BJ (cell line): ENCODE results near the gene ANAPC4. TPM values are rescaled to one million over a fixed set of nuclear protein-coding genes. Genes with fewer than 3 reads are reported as not detected.

Experiments
- CTCF ChIA-PET: fragments of 350-600 bp; formaldehyde crosslinking; extraction: SDS; loops from one replicate; lab custom pipeline; 2021; ENCODE audit warnings: antibody characterized with exemption, inconsistent platforms; lab: Yijun Ruan, JAX
- POLR2A ChIA-PET: fragments of 300-600 bp; sonication (Branson Sonifier 250); formaldehyde crosslinking; extraction: SDS; loops from one replicate; lab custom pipeline; 2021; ENCODE audit warnings: antibody characterized with exemption; lab: Charles Lee
- DNase-seq: peaks from one replicate; pipeline ENCODE4 v3.0.0-alpha.2; 2011; ENCODE audit warnings: low read depth
- H3K27me3 ChIP-seq: 2 replicates; pipeline ENCODE4 v1.6.0; 2011; ENCODE audit warnings: low read length; ENCODE audit not compliant: control insufficient read depth, insufficient read depth
- H3K36me3 ChIP-seq: 2 replicates; pipeline ENCODE4 v1.5.1; 2011; ENCODE audit warnings: low read length; ENCODE audit not compliant: control insufficient read depth, insufficient read depth
- H3K4me3 ChIP-seq: 2 replicates; pipeline ENCODE4 v1.5.1; 2011; ENCODE audit warnings: low read depth, mild to moderate bottlenecking, control low read depth, low read length
- polyA plus RNA-seq: library from polyadenylated mRNA; depleted of rRNA; stranded (reverse); fragments of >200 nt; gene quantifications from 2 replicates; pipeline ENCODE4 v1.2.3, GENCODE V29; 2011
- TF ChIP-seq, protein P1 (sequence below): IDR thresholded peaks from 2 replicates; pipeline ENCODE4 v1.5.1; 2011; ENCODE audit warnings: low read depth, mild to moderate bottlenecking, control low read depth, inconsistent platforms, low read length, moderate library complexity; ENCODE audit not compliant: insufficient read depth

Gene ANAPC4
- polyA plus RNA-seq, 1 experiment, result 7.0 TPM

DNA sequence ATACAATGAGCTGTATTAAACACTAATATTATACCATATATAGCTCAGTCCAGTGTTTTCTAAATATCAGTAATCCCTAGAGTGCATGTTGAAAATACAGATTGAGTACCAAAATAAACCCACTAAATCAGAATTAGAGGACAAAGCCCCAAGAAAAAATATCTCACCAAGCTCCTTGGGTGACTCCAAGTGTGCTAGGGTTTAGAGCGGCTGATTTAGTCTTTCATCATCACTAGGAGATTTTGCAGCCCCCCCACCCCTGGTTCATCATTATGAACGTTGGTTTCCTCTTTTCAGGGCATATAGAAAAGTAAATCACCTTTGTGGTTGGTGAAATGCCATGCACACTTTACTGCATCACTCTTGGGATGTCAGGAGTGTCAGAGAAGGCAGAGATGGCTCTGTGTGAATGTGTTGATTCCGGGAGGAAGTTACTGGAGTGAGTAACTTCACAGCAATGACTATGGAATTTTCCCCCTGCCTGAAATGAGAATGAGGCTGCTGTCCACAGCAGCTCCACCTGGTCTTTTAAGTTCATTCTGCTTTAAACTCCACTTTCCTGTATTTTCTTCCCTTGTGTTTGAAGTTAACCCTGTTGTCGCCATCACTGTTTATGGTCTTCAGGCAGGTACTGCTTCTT is 25.2 kb upstream of the ANAPC4 start:
- TF ChIP-seq, protein P1, sequence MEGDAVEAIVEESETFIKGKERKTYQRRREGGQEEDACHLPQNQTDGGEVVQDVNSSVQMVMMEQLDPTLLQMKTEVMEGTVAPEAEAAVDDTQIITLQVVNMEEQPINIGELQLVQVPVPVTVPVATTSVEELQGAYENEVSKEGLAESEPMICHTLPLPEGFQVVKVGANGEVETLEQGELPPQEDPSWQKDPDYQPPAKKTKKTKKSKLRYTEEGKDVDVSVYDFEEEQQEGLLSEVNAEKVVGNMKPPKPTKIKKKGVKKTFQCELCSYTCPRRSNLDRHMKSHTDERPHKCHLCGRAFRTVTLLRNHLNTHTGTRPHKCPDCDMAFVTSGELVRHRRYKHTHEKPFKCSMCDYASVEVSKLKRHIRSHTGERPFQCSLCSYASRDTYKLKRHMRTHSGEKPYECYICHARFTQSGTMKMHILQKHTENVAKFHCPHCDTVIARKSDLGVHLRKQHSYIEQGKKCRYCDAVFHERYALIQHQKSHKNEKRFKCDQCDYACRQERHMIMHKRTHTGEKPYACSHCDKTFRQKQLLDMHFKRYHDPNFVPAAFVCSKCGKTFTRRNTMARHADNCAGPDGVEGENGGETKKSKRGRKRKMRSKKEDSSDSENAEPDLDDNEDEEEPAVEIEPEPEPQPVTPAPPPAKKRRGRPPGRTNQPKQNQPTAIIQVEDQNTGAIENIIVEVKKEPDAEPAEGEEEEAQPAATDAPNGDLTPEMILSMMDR, result no peak
- no peak overlapping the region for H3K4me3 ChIP-seq
- DNase-seq, result no peak
- CTCF ChIA-PET, result interaction anchor here (0.6 to 2.1 kb wide), 3 partner anchors 14 to 460 kb away, joined by 5 to 21 read pairs (median 9); partner anchors contain the start of gene ZCCHC4
- no peaks in the 10 kb centered on the region for H3K36me3 ChIP-seq
- no peaks in the 10 kb centered on the region for H3K27me3 ChIP-seq
- POLR2A ChIA-PET, result interaction anchor here (0.6 kb wide), 1 partner anchor 795 kb away, joined by 3 read pairs; no protein-coding TSS in a partner anchor

DNA sequence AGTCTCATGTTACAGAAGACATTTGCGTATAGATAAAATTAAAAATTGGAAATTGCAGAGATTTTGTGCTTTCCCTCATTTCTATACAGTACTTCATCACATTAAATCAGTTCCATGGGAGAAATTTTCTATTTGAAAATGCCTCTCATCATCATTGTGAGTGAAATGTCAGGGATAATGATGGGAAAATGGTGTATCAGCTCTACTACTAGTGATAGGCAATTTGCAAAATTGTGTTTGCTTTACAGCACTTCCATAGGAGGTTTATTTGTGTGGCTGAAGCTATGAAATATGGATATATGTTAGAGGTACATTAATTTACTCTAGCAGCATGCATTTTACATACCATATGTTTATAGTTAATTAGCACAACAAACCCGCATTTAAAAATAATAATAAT is 21.0 kb upstream of the ANAPC4 start:
- TF ChIP-seq, protein P1, result no peak
- POLR2A ChIA-PET, result no interaction called here
- Histone ChIP-seq H3K27me3 (no peaks in the 10 kb centered on the region), H3K4me3 (no peak overlapping the region), H3K36me3 (no peaks in the 10 kb centered on the region)
- CTCF ChIA-PET, result interaction anchor here (0.8 to 4.6 kb wide), 2 partner anchors 10 to 57 kb away, joined by 3 to 28 read pairs; no protein-coding TSS in a partner anchor
- DNase-seq, result no peak

DNA sequence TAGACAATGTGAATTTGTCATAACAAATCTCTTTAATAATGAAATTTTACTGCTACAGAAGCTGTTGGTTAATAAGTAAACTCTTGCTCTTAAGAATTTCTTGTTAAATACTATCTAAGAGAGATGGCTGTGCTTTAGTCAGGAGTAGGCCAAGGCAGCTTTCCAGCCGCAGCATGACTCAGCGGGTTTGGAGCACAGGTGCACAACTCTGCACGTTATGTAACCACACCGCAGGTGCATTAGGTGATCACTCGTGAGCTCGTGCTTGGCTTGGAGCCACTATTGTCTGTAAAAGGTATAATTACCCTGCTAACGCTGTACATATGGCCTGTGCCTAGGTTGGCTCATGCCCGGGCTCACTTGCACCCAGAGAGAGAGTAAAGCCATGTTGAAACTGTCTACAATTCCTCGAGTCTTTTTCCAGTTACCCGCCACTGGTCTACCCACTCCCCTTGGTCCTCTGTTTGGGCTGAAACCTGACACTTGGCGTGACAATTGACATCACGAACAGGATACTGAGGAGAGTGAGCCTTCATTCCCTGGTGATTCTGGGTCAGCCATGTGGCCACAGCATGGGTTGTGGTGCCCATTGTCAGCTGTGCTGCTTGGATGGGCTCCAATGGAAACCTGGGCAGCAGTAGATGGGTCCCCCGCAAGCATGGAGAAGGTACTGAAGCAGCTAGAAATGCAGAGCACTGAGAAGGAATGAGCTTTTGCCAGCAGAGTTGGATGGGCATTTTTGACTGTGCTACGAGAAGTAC is 18.4 kb upstream of the ANAPC4 start:
- Histone ChIP-seq H3K4me3 (no peak overlapping the region), H3K27me3 (no peaks in the 10 kb centered on the region), H3K36me3 (no peaks in the 10 kb centered on the region)
- ChIA-PET CTCF (interaction anchor here (4.6 kb wide), 1 partner anchor 8 kb away, joined by 28 read pairs; no protein-coding TSS in a partner anchor), POLR2A (interaction anchor here (0.6 kb wide), 1 partner anchor 185 kb away, joined by 3 read pairs; no protein-coding TSS in a partner anchor)
- TF ChIP-seq, protein P1, result no peak
- no peak for DNase-seq

DNA sequence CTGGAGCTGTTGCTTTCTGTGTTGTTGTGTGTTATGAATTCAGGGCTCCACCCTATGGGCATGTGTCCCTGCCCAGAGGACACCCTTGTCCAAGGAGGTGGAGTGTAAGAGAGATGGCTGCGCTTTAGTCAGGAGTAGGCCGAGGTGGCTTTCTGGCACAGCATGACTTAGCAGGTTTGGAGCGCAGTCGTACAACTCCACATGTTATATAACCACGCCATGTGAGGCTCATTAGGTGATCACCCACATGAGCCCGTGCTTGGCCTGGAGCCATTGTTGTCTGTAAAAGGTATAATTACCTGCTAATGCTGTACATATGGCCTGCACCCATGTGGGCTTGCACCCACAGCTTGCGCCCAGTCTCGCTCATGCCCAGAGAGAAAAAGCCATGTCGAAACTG is 15.8 kb upstream of the ANAPC4 start:
- Histone ChIP-seq H3K27me3 (no peaks in the 10 kb centered on the region), H3K36me3 (no peaks in the 10 kb centered on the region), H3K4me3 (no peak overlapping the region)
- TF ChIP-seq, protein P1, result no peak
- POLR2A ChIA-PET, result interaction anchor here (0.6 kb wide), 1 partner anchor 422 kb away, joined by 5 read pairs; no protein-coding TSS in a partner anchor
- CTCF ChIA-PET, result interaction anchor here (0.8 kb wide), 1 partner anchor 26 kb away, joined by 3 read pairs; no protein-coding TSS in a partner anchor
- no peak for DNase-seq
